Activated effector memory CD4-positive, alpha-beta T cell treated with Interleukin-2 at 50 U/mL for 16 hours (primary cell): Measurements from ENCODE around the gene PHB1.
"Not testable (repeated sequence)": the region's sequence is repeated elsewhere in the genome, so short reads cannot be mapped to it uniquely, and the experiment has no call there.

Experiments
- DNase-seq: peaks from one replicate; pipeline ENCODE4 v3.0.0-alpha.2; 2020

PHB1 gene

GRCh38 chr17:49439305-49439672 is 24.6 kb upstream of the PHB1 start:
- no peak for DNase-seq

GRCh38 chr17:49438436-49439278 is 24.0 kb upstream of the PHB1 start:
- DNase-seq = no peak

GRCh38 chr17:49437696-49438435 is 23.2 kb upstream of the PHB1 start:
- DNase-seq = no peak

GRCh38 chr17:49436174-49436573 is 21.5 kb upstream of the PHB1 start:
- no peak for DNase-seq

- DNase-seq = no peak
Observed at GRCh38 chr17:49435671-49436029, 21.0 kb upstream of the PHB1 start.

GRCh38 chr17:49434821-49435670 is 20.4 kb upstream of the PHB1 start:
- DNase-seq = no peak

- no peak for DNase-seq
Observed at GRCh38 chr17:49433000-49433694, 18.5 kb upstream of the PHB1 start.

GRCh38 chr17:49431743-49432142 is 17.1 kb upstream of the PHB1 start:
- DNase-seq = no peak

GRCh38 chr17:49425004-49425286 is 10.3 kb upstream of the PHB1 start:
- no peak for DNase-seq

- DNase-seq = not testable (repeated sequence)
Observed at GRCh38 chr17:49424276-49425003, 9.8 kb upstream of the PHB1 start.

GRCh38 chr17:49422714-49423113 is 8.0 kb upstream of the PHB1 start:
- no peak for DNase-seq

GRCh38 chr17:49419761-49420160 is 5.1 kb upstream of the PHB1 start:
- not testable (repeated sequence) for DNase-seq

GRCh38 chr17:49418754-49419740 is 4.4 kb upstream of the PHB1 start:
- not testable (repeated sequence) for DNase-seq

- DNase-seq = no peak
Observed at GRCh38 chr17:49414271-49414621, 436 bp downstream of the PHB1 start.

GRCh38 chr17:49409066-49409465 is 5.6 kb downstream of the PHB1 start:
- DNase-seq = no peak

GRCh38 chr17:49407981-49408501 is 6.6 kb downstream of the PHB1 start:
- DNase-seq = peak; percentile 72

- DNase-seq = no peak
Observed at GRCh38 chr17:49407086-49407485, 7.6 kb downstream of the PHB1 start.

GRCh38 chr17:49406421-49407061 is 8.1 kb downstream of the PHB1 start:
- DNase-seq = no peak

GRCh38 chr17:49404906-49405305 is 9.8 kb downstream of the PHB1 start:
- DNase-seq = no peak

GRCh38 chr17:49404361-49404760 is 10.3 kb downstream of the PHB1 start:
- no peak for DNase-seq
